Activated CD4-positive, alpha-beta T cell treated with anti-CD3 and anti-CD28 coated beads, Interleukin-2, Interleukin-6, amounts not matched to agents 100 ng/mL and 50 ng/mL, durations not matched to agents 16 hours and 8 hours (primary cell): ENCODE results near the gene MMP24OS.

Experiments used
- DNase-seq: peaks from one replicate; pipeline ENCODE4 v3.0.0-alpha.2; 2020

The MMP24OS gene

DNA sequence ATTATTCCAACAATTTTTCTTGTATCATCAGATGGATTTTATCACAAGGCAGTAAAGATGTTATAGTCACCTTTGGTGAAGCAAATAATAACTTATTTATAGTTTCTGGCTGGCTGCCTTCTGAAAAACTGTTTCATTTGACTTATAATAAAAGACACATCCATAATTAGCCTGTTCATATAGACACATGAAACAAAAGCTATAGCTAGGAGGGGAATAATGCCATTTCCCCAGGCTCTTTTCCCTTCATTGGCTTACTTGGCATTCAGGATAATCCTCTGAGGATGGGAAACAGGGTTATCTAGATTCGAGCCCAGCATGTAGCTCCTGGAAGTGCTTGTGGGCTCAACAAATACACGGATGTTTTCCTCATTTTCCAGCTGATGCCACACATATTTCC is 33.9 kb downstream of the MMP24OS start:
- no peak for DNase-seq

DNA sequence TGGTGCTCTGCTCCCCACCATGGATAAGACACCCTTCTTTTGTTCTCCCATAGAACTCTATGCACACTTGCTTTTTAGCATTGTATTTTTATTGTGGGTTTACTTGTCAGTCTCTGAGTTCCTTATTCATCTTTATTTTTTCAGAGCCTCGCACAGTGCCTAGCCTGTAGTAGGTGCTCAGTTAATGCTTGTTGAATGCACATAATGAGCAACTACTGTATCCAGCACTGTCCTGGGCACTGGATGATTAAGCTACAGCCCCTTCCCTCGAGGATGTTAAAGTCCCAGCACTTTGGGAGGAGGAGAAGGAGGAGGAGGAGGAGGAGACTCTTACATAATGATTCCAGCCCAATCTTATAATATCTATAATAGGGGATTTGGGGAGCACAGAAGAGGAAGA is 34.6 kb downstream of the MMP24OS start:
- no peak for DNase-seq

DNA sequence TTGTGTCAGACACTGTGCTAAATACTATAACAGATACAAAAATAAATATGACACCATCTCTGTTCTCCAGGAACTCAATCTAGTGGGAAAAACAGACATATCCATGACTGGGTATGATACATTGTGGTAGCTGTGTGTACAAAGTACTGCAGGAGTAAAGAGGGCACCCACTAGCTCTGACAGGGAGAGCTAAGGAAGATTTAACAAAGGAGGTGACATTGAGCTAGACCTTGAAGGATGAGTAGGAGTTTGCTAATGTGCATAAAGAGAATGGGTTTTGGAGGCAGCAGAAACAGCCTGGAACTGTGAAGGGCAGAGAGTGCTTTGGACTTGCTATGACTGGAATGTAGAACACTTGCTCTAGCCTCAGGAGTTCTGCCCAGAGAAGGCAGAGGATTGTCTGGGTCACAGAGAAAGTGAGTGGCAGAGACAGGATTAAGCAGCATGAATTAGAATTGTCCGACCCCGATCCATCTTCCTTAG is 37.1 kb downstream of the MMP24OS start:
- no peak for DNase-seq

DNA sequence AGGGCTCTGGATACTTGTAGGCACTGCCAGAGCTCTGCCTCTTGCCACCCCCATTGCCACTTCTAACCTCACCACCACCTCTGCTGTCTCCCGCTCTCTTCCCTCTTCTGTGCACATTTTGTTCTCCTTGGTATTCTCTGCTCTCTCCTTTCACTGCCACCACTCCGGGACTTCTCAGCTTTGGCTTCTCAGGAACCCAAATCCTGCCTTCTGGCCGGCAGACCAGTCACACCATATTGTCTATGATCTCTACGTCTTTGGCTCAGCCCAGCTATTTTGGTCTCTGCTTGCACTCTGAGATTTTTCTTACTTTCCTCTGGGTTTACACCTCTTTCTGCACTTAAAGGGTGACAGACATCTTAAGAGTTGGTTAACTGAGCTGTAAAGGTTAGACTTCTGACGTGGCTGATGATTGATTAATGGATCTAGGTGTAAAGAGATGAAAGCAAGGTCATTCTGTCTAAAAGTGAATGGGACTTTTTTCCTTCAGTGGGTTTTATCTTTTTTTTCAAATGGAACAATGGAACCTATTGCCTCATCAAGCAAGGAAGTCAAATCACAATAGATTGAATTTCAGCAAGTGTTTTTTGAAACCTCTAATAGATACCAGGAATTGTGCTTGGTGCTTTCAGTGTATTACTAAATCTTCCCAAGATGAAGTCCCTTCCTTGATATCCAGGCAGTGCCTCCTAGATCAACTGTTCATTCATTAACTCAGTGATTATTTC is 37.7 kb downstream of the MMP24OS start:
- DNase-seq = no peak

DNA sequence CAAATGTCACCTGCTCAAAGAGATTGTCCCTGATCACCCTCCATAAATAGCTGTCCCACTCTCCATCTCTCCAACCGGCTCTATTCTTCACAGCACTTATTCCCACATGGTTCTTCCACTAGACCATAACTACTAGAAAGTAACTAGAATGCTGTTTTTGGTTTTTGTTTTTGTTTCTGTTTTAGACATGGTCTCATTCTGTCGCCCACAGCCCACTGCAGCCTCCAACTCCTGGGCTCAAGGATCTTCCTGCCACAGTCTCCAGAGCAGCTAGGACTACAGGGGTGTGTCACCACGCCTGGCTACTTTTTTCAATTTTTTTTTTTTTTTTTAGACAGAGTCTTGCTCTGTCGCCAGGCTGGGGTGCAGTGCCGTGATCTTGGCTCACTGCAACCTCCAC is 39.2 kb downstream of the MMP24OS start:
- no peak for DNase-seq

DNA sequence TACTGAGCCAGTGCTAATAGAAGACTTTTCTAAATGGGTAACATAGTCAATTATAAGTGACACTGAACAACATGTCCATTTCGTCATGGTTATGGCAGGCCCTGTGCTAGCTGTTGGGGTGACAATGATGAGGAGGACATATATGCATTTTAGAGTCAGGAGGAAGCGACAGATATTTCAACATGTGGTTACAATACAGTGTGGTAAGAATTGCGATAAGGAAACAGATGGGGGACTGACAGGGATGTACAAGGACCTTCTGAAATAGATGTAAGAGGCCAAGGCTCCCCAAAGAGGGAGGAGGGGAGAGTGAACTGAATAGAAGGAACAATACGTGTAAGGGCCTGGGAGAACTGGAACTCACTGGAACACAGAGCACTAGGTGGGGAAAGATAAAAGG is 39.8 kb downstream of the MMP24OS start:
- no peak for DNase-seq

DNA sequence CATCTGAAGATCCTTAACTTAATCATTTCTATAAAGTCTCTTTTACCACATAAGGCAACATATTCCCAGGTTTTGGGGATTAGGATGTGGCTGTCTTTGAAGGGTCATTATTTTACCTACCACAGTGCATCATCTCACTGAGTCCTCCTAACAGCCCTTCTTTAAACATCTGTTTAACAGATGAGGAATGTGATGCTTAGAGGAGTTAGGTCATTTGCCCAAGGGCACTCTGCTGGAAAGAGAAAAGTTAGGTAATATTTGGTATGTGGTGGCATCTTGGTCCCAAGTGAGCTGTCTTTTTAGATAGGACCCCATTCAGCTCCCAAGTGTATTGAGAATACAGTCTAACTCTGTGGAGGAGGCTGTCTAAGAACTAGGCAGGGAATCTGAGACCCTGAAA is 40.4 kb downstream of the MMP24OS start:
- DNase-seq = no peak

DNA sequence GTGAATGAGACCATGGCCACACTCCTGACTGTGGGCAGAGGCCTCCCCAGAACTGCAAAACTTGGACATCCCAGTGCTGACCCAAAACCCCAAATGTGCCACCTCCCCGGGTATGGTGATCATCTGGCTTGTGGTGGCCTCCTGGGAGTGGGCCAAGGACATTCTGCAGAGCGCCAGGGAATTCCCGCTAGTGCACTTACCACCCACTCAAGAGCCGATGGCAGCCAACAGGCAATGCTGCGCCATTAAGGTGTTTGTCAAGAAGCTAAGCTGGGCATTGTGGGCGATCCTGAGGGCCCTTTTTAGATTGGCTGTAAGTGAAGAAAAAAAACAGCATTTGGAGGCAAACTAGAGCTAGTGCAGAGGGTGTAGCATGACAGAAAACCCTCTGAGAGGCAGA is 42.0 kb downstream of the MMP24OS start:
- no peak for DNase-seq

DNA sequence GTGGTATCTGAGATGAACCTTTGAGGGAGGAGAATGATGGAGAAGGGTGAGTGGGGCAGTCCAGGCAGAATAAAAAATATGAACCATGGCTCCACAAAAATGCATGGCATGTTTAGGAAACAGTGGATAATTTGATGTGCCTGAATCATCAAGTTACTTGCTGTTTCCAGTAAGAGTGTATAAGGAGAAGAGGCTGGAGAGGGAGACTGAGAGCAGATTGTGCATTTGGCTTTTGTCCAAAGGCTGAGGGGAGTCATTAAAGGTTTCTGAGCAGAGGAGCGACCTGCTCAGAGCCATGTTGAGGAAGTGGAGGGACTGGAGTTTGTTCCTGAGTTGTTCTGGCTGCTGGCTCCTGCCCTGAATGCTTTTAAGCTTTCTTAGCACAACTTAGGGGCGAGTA is 45.3 kb downstream of the MMP24OS start:
- no peak for DNase-seq

DNA sequence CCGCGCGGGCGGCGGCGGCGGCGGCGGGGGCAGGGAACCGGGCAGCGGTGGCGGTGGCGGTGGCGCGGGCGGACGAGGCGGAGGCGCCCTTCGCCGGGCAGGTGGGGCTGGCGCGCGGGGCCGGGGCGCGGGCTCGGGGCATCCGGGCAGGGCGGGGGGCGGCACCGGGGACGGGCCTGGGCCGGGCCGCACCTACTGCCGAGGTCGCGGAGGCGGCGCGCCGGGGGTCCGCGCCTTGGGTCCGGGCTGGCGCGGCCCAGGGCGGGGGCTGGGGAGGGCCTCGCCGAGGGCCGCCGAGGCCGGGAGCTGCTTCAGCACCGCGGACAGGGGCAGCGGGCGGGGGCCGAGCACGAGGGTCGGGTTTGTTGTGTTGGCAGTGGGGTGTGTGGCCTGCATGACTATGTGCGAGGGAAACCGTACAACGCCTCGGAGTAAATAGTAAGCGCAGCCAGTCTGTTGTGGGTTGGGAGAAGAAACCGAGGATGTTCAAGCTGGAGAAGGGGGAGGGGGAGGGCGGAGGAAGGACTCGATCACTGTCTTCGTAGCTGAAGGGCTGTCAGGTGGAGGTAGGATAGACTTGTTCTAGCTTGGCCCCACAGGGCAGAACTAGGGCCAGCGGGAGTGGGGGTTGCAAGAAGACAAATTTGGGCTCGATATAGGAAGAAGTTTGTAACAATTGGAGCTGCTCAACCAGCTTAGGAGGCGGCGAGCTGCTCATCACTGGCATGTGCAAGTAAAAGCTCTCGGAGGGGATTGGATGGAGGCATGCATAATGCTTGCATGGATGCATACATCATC is 50.8 kb downstream of the MMP24OS start:
- DNase-seq = peak; percentile 34
